Sciatic nerve (tissue), 2 donors: Measurements from ENCODE around the gene SPEG. TPM values are rescaled to one million over a fixed set of nuclear protein-coding genes. Genes with fewer than 3 reads are reported as not detected.
A peak's percentile ranks its signal among the peaks of the same experiment; 100 is the strongest.

Source experiments
- ATAC-seq: fragments of 200-7000 bp; cut with Tn5 transposase; one replicate; pipeline ENCODE4 v1.9.1; 2020; ENCODE audit warnings: mild to moderate bottlenecking, moderate library complexity
- DNase-seq: peaks from one replicate; pipeline ENCODE4 v3.0.0-alpha.2; 2020; ENCODE audit warnings: low spot score
- intact Hi-C: fragments of 100-400 bp; cut with DNase I; formaldehyde crosslinking; loops from one replicate; pipeline ENCODE4 v1.14.2; 2022
- total RNA-seq: library from RNA; stranded (reverse); fragmentation: NEBNext Ultra II Directional; extraction: Animal tissue kit (Norgen Biotek cat#: 25700); gene quantifications from one replicate; pipeline ENCODE4 v1.2.1, GENCODE V29; 2021
- donor health status: DM: no; HTN: no; CAD: no.
- donor health status: DM: no; HTN: no; CAD: no.

Gene SPEG
- total RNA-seq, 1 donor from 2014 or later = 7.2 TPM

GRCh38 chr2:219514836-219515235 is 80.2 kb downstream of the SPEG start:
- DNase-seq = no peak
- intact Hi-C loops = no loop called here

GRCh38 chr2:219515874-219516629 is 81.4 kb downstream of the SPEG start:
- DNase-seq (no peak), ATAC-seq (no peak)
- intact Hi-C loops = no loop called here

More at GRCh38 chr2:219514836-219515235, 80.2 kb downstream of the SPEG start:
- ATAC-seq = no peak

- no peak for DNase-seq
- intact Hi-C loops = no loop called here
- no peak for ATAC-seq
Observed at GRCh38 chr2:219516888-219517287, 82.2 kb downstream of the SPEG start.

GRCh38 chr2:219517954-219518778 is 83.5 kb downstream of the SPEG start:
- DNase-seq (no peak), ATAC-seq (no peak)
- intact Hi-C loops = no loop called here

GRCh38 chr2:219519526-219519916 is 84.9 kb downstream of the SPEG start:
- ATAC-seq (no peak), DNase-seq (no peak)
- intact Hi-C loops = no loop called here

- ATAC-seq (no peak), DNase-seq (no peak)
- intact Hi-C loops = no loop called here
Observed at GRCh38 chr2:219520079-219520478, 85.4 kb downstream of the SPEG start.

GRCh38 chr2:219521066-219521880 is 86.6 kb downstream of the SPEG start:
- ATAC-seq (peak; percentile 47), DNase-seq (no peak)
- intact Hi-C loops = no loop called here

GRCh38 chr2:219522111-219523030 is 87.7 kb downstream of the SPEG start:
- intact Hi-C loops = no loop called here
- no peak for DNase-seq

GRCh38 chr2:219523031-219523671 is 88.5 kb downstream of the SPEG start:
- DNase-seq (no peak), ATAC-seq (no peak)
- intact Hi-C loops = no loop called here

More at GRCh38 chr2:219522111-219523030, 87.7 kb downstream of the SPEG start:
- peak; percentile 23 for ATAC-seq

GRCh38 chr2:219524817-219525216 is 90.2 kb downstream of the SPEG start:
- intact Hi-C loops = no loop called here
- ATAC-seq (no peak), DNase-seq (no peak)

GRCh38 chr2:219525533-219526232 is 91.0 kb downstream of the SPEG start:
- ATAC-seq (no peak), DNase-seq (no peak)
- intact Hi-C loops = no loop called here

- intact Hi-C loops = no loop called here
- ATAC-seq (no peak), DNase-seq (no peak)
Observed at GRCh38 chr2:219526320-219527075, 91.9 kb downstream of the SPEG start.

- no peak for DNase-seq
- ATAC-seq = no peak
- intact Hi-C loops = no loop called here
Observed at GRCh38 chr2:219527076-219527394, 92.4 kb downstream of the SPEG start.

- no peak for DNase-seq
- intact Hi-C loops = no loop called here
- ATAC-seq = no peak
Observed at GRCh38 chr2:219527472-219527871, 92.8 kb downstream of the SPEG start.

- DNase-seq = peak; percentile 94
- intact Hi-C loops = loop anchor here (5.0 kb wide), 1 partner anchor 128 kb away; no protein-coding TSS in a partner anchor
- ATAC-seq = peak; percentile 94
Observed at GRCh38 chr2:219530048-219530963, 95.7 kb downstream of the SPEG start.
